ENCODE measurements around the gene ICOS. TPM values are rescaled to one million over a fixed set of nuclear protein-coding genes. Genes with fewer than 3 reads are reported as not detected.

The ICOS gene
- polyA plus RNA-seq, 1 donor from 2014 or later = not detected

DNA sequence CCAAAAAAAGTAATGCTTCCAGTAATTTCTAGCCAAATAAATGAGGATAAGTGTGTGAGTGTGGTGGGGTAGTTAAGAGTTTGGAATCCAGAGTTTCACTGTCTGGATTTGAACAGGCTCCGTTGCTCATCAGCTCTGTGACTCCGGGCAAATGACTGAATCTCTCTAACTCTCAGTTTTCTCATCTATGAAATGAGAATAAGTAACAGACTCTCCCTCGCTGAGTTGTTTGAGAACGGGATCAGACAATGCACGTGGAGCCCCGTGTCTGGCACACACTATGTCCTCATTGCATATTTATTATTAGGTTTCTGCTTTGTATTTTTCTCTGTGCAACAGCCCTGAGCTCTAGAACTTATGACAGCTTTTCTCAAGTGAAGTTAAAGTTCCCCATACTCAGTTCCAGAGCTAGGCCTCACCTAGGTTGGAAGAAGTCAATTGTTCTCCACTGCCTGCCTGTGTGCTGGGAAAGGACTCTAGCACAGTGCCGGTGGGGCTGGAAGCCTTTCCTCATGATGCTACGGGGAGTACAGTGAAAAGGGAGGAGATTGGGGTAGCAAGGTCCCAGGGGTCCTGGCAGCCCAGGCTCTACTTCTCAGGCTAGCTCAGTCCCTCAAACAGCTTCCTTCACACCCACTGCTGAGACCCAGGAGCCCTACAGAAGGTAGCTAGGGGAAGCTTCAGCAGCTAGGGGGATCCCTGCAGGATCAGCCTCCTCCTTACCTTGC lies 1.7 kb upstream of the ICOS start:
- TF ChIP-seq SMC3 (conservative IDR thresholded peaks at IDR 0.05; ENCODE audit: poor library complexity) (no peak), RAD21 (conservative IDR thresholded peaks at IDR 0.05) (no peak), TAF1 (IDR thresholded peaks at IDR 0.05; ENCODE audit: low read depth) (no peak), EP300 (conservative IDR thresholded peaks at IDR 0.05; ENCODE audit: poor library complexity, severe bottlenecking) (no peak), POLR2AphosphoS5 (IDR thresholded peaks at IDR 0.05) (no peak), EZH2 (IDR thresholded peaks at IDR 0.05; ENCODE audit: borderline replicate concordance, insufficient read depth, low read length, poor library complexity, severe bottlenecking) (no peak), MXI1 (conservative IDR thresholded peaks at IDR 0.05; ENCODE audit: poor library complexity, severe bottlenecking) (no peak)
- TF ChIP-seq, protein P1, sequence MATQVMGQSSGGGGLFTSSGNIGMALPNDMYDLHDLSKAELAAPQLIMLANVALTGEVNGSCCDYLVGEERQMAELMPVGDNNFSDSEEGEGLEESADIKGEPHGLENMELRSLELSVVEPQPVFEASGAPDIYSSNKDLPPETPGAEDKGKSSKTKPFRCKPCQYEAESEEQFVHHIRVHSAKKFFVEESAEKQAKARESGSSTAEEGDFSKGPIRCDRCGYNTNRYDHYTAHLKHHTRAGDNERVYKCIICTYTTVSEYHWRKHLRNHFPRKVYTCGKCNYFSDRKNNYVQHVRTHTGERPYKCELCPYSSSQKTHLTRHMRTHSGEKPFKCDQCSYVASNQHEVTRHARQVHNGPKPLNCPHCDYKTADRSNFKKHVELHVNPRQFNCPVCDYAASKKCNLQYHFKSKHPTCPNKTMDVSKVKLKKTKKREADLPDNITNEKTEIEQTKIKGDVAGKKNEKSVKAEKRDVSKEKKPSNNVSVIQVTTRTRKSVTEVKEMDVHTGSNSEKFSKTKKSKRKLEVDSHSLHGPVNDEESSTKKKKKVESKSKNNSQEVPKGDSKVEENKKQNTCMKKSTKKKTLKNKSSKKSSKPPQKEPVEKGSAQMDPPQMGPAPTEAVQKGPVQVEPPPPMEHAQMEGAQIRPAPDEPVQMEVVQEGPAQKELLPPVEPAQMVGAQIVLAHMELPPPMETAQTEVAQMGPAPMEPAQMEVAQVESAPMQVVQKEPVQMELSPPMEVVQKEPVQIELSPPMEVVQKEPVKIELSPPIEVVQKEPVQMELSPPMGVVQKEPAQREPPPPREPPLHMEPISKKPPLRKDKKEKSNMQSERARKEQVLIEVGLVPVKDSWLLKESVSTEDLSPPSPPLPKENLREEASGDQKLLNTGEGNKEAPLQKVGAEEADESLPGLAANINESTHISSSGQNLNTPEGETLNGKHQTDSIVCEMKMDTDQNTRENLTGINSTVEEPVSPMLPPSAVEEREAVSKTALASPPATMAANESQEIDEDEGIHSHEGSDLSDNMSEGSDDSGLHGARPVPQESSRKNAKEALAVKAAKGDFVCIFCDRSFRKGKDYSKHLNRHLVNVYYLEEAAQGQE (IDR thresholded peaks at IDR 0.05; ENCODE audit: borderline replicate concordance) = no peak
- TF ChIP-seq, protein P2, sequence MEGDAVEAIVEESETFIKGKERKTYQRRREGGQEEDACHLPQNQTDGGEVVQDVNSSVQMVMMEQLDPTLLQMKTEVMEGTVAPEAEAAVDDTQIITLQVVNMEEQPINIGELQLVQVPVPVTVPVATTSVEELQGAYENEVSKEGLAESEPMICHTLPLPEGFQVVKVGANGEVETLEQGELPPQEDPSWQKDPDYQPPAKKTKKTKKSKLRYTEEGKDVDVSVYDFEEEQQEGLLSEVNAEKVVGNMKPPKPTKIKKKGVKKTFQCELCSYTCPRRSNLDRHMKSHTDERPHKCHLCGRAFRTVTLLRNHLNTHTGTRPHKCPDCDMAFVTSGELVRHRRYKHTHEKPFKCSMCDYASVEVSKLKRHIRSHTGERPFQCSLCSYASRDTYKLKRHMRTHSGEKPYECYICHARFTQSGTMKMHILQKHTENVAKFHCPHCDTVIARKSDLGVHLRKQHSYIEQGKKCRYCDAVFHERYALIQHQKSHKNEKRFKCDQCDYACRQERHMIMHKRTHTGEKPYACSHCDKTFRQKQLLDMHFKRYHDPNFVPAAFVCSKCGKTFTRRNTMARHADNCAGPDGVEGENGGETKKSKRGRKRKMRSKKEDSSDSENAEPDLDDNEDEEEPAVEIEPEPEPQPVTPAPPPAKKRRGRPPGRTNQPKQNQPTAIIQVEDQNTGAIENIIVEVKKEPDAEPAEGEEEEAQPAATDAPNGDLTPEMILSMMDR (IDR thresholded peaks at IDR 0.05; ENCODE audit: poor library complexity, severe bottlenecking) = no peak
- Histone ChIP-seq H3K79me2 (replicated peaks; ENCODE audit: insufficient read depth, low read length) (no peaks in the 10 kb centered on the region), H3K9me2 (ENCODE audit: insufficient read depth, low read length) (no peaks in the 10 kb centered on the region), H3K4me3 (ENCODE audit: low read length) (no peak overlapping the region), H3K27me3 (ENCODE audit: insufficient read depth, low read depth, low read length) (no peaks in the 10 kb centered on the region), H3K4me2 (ENCODE audit: low read length) (no peak overlapping the region), H3K36me3 (ENCODE audit: insufficient read depth, low read length) (no peaks in the 10 kb centered on the region), H3K9me3 (ENCODE audit: low read length) (no peaks in the 10 kb centered on the region), H3K9ac (ENCODE audit: low read length) (no peak overlapping the region), H3K27ac (ENCODE audit: low read length) (no peak overlapping the region), H2AFZ (ENCODE audit: low read depth, low read length) (no peak overlapping the region), H3F3A (ENCODE audit: insufficient read depth, low read length, poor library complexity, severe bottlenecking) (no peaks in the 10 kb centered on the region), H4K20me1 (ENCODE audit: insufficient read depth) (no peaks in the 10 kb centered on the region)

DNA sequence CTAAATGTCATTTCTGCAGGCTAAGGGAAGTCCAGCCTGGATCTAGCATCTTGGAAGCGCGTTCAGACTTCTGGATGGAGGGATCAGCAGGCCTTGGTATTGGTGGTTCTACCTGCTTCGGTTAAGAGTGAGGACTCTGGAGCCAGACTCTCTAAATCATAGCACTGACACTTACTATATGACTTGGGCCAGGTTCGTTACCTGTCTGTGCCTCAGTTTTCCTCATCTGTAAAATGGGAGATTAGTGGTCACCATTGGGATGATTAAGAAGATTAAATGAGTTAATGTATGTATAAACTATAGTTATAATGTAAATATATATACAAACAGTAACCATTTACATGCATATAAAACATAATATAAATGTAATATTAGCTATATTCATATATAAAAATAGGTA lies 995 bp upstream of the ICOS start:
- Histone ChIP-seq H4K20me1 (ENCODE audit: insufficient read depth) (no peaks in the 10 kb centered on the region), H3K79me2 (replicated peaks; ENCODE audit: insufficient read depth, low read length) (no peaks in the 10 kb centered on the region), H3K9me3 (ENCODE audit: low read length) (no peaks in the 10 kb centered on the region), H3K9me2 (ENCODE audit: insufficient read depth, low read length) (no peaks in the 10 kb centered on the region), H3K4me2 (ENCODE audit: low read length) (no peak overlapping the region), H3F3A (ENCODE audit: insufficient read depth, low read length, poor library complexity, severe bottlenecking) (no peaks in the 10 kb centered on the region), H3K27me3 (ENCODE audit: insufficient read depth, low read depth, low read length) (no peaks in the 10 kb centered on the region), H2AFZ (ENCODE audit: low read depth, low read length) (no peak overlapping the region), H3K9ac (ENCODE audit: low read length) (no peak overlapping the region), H3K4me3 (ENCODE audit: low read length) (no peak overlapping the region), H3K27ac (ENCODE audit: low read length) (no peak overlapping the region), H3K36me3 (ENCODE audit: insufficient read depth, low read length) (no peaks in the 10 kb centered on the region)
- TF ChIP-seq MXI1 (conservative IDR thresholded peaks at IDR 0.05; ENCODE audit: poor library complexity, severe bottlenecking) (no peak), EZH2 (IDR thresholded peaks at IDR 0.05; ENCODE audit: borderline replicate concordance, insufficient read depth, low read length, poor library complexity, severe bottlenecking) (no peak), TAF1 (IDR thresholded peaks at IDR 0.05; ENCODE audit: low read depth) (no peak), RAD21 (conservative IDR thresholded peaks at IDR 0.05) (no peak), SMC3 (conservative IDR thresholded peaks at IDR 0.05; ENCODE audit: poor library complexity) (no peak), POLR2AphosphoS5 (IDR thresholded peaks at IDR 0.05) (no peak)
